Neural cell (in vitro differentiated cells): Measurements from ENCODE around the gene SYP. TPM values are rescaled to one million over a fixed set of nuclear protein-coding genes. Genes with fewer than 3 reads are reported as not detected.

Experiments
- H2AFZ ChIP-seq: fragments of 200-600, 300-800 bp; sonication (generic), shearing (Covaris generic); 2 replicates; pipeline ENCODE4 v1.6.0; 2014; ENCODE audit warnings: low read depth, mild to moderate bottlenecking, antibody characterized with exemption, low read length, moderate library complexity
- H3F3A ChIP-seq: fragments of 200-600 bp; shearing (Covaris generic); 2 replicates; pipeline ENCODE4 v1.6.1; 2016; ENCODE audit warnings: mild to moderate bottlenecking, moderate library complexity, mixed read lengths, antibody characterized with exemption, low read length; ENCODE audit not compliant: insufficient read depth, poor library complexity, severe bottlenecking
- H3K27ac ChIP-seq: fragments of 200-600, 300-800 bp; sonication (generic), shearing (Covaris generic); 2 replicates; pipeline ENCODE4 v1.5.1; 2014; ENCODE audit warnings: mild to moderate bottlenecking, low read length, moderate library complexity
- H3K27me3 ChIP-seq: fragments of 300-800, 200-600 bp; sonication (generic), shearing (Covaris generic); 2 replicates; pipeline ENCODE4 v1.6.0; 2014; ENCODE audit warnings: mild to moderate bottlenecking, low read depth, low read length, moderate library complexity; ENCODE audit not compliant: insufficient read depth
- H3K36me3 ChIP-seq: fragments of 300-800, 200-600 bp; sonication (generic), shearing (Covaris generic); 2 replicates; pipeline ENCODE4 v1.5.1; 2014; ENCODE audit warnings: mild to moderate bottlenecking, antibody characterized with exemption, low read length, moderate library complexity; ENCODE audit not compliant: insufficient read depth
- H3K4me2 ChIP-seq: fragments of 300-800, 200-600 bp; sonication (generic), shearing (Covaris generic); 2 replicates; pipeline ENCODE4 v1.6.0; 2014; ENCODE audit warnings: mild to moderate bottlenecking, low read length
- H3K4me3 ChIP-seq: fragments of 300-800, 200-600 bp; sonication (generic), shearing (Covaris generic); 2 replicates; pipeline ENCODE4 v1.5.1; 2014; ENCODE audit warnings: mild to moderate bottlenecking, low read length, moderate library complexity
- H3K79me2 ChIP-seq: fragments of 200-600 bp; shearing (Covaris generic); replicated peaks from 2 replicates; pipeline ENCODE4 v1.6.0; 2014; ENCODE audit warnings: mild to moderate bottlenecking, low read length, moderate library complexity; ENCODE audit not compliant: insufficient read depth
- H3K9ac ChIP-seq: fragments of 300-800, 200-600 bp; sonication (generic), shearing (Covaris generic); 2 replicates; pipeline ENCODE4 v1.6.1; 2016; ENCODE audit warnings: mild to moderate bottlenecking, low read length, mixed read lengths
- H3K9me2 ChIP-seq: fragments of 200-600 bp; shearing (Covaris generic); 2 replicates; pipeline ENCODE4 v1.6.1; 2016; ENCODE audit warnings: mild to moderate bottlenecking, low read length, mixed read lengths; ENCODE audit not compliant: insufficient read depth
- H3K9me3 ChIP-seq: fragments of 200-600, 300-800 bp; sonication (generic), shearing (Covaris generic); 2 replicates; pipeline ENCODE4 v1.6.1; 2016; ENCODE audit warnings: mild to moderate bottlenecking, mixed run types, low read length, moderate library complexity, mixed read lengths
- H4K20me1 ChIP-seq: fragments of 200-600 bp; shearing (Covaris generic); 2 replicates; pipeline ENCODE4 v1.6.1; 2016; ENCODE audit warnings: mild to moderate bottlenecking, mixed run types; ENCODE audit not compliant: insufficient read depth
- CTCF ChIP-seq: fragments of 450-650 bp; IDR thresholded peaks from 2 replicates; pipeline ENCODE4 v1.5.1; 2014; ENCODE audit warnings: antibody characterized with exemption, mild to moderate bottlenecking, moderate library complexity; ENCODE audit not compliant: poor library complexity, severe bottlenecking
- EP300 ChIP-seq: fragments of 450-650 bp; conservative IDR thresholded peaks from 2 replicates; pipeline ENCODE4 v1.6.1; 2014; ENCODE audit warnings: antibody characterized with exemption, mild to moderate bottlenecking, moderate library complexity; ENCODE audit not compliant: poor library complexity, severe bottlenecking
- EZH2 ChIP-seq: fragments of 200-600, 300-800 bp; shearing (Covaris generic), sonication (generic); IDR thresholded peaks from 2 replicates; pipeline ENCODE4 v1.6.1; 2014; ENCODE audit warnings: antibody characterized with exemption, low read length, borderline replicate concordance, mild to moderate bottlenecking; ENCODE audit not compliant: insufficient read depth, poor library complexity, severe bottlenecking
- MXI1 ChIP-seq: fragments of 450-650 bp; conservative IDR thresholded peaks from 2 replicates; pipeline ENCODE4 v1.6.1; 2014; ENCODE audit warnings: antibody characterized with exemption, mild to moderate bottlenecking; ENCODE audit not compliant: poor library complexity, severe bottlenecking
- POLR2AphosphoS5 ChIP-seq: IDR thresholded peaks from 2 replicates; pipeline ENCODE4 v1.6.1; 2012
- RAD21 ChIP-seq: fragments of 450-650 bp; conservative IDR thresholded peaks from 2 replicates; pipeline ENCODE4 v1.6.1; 2014; ENCODE audit warnings: antibody characterized with exemption, mild to moderate bottlenecking, moderate library complexity
- REST ChIP-seq: IDR thresholded peaks from 2 replicates; pipeline ENCODE4 v1.6.1; 2012; ENCODE audit warnings: borderline replicate concordance
- SMC3 ChIP-seq: fragments of 450-650 bp; conservative IDR thresholded peaks from 2 replicates; pipeline ENCODE4 v1.6.1; 2014; ENCODE audit warnings: antibody characterized with exemption, mild to moderate bottlenecking, moderate library complexity; ENCODE audit not compliant: poor library complexity
- TAF1 ChIP-seq: IDR thresholded peaks from 2 replicates; pipeline ENCODE4 v1.6.1; 2012; ENCODE audit warnings: low read depth
- polyA plus RNA-seq: library from polyadenylated mRNA; depleted of rRNA; stranded (reverse); fragments of >200 nt; gene quantifications from 2 replicates; pipeline ENCODE4 v1.2.3, GENCODE V29; 2014

SYP gene
- polyA plus RNA-seq, 1 donor from 2014 or later: 240 TPM

GRCh38 chrX:49171752-49172279, 28.2 kb downstream of the SYP start, which contains the start of gene PLP2:
PLP2 (plus strand) TSS chrX:49171898; CDS start chrX:49172001, 103 bp downstream.
- H3K9me3 ChIP-seq: no peaks in the 10 kb centered on the region
- no peaks in the 10 kb centered on the region for H3K36me3 ChIP-seq
- H3K27me3 ChIP-seq: peaks cover 22% of the 10 kb centered on the region
- peak within 1 kb of the TSS; percentile 56 for H3K4me3 ChIP-seq
- no peak within 1 kb of the TSS for H3K9ac ChIP-seq
- TF ChIP-seq EP300: no peak
- no peak for TF ChIP-seq POLR2AphosphoS5
- TF ChIP-seq MXI1: no peak
- TF ChIP-seq EZH2: no peak
- no peak for TF ChIP-seq RAD21
- TF ChIP-seq SMC3: no peak
- TF ChIP-seq TAF1: no peak
- no peak for TF ChIP-seq CTCF
- no peak for TF ChIP-seq REST
- H4K20me1 ChIP-seq: no peaks in the 10 kb centered on the region
- H3K79me2 ChIP-seq: no peaks in the 10 kb centered on the region
- H3K4me2 ChIP-seq: no peak within 1 kb of the TSS
- H2AFZ ChIP-seq: no peak within 1 kb of the TSS
- no peak within 1 kb of the TSS for H3K27ac ChIP-seq
- no peaks in the 10 kb centered on the region for H3F3A ChIP-seq
- no peaks in the 10 kb centered on the region for H3K9me2 ChIP-seq

GRCh38 chrX:49167740-49168108, 32.3 kb downstream of the SYP start:
- Histone ChIP-seq H3K79me2 (no peaks in the 10 kb centered on the region), H3K9me3 (no peaks in the 10 kb centered on the region), H3K9me2 (no peaks in the 10 kb centered on the region), H3K4me2 (no peak overlapping the region), H3K36me3 (no peaks in the 10 kb centered on the region), H3K9ac (no peak overlapping the region), H2AFZ (no peak overlapping the region), H3K27ac (no peak overlapping the region), H3F3A (no peaks in the 10 kb centered on the region), H3K4me3 (no peak overlapping the region), H4K20me1 (no peaks in the 10 kb centered on the region), H3K27me3 (peaks cover 15% of the 10 kb centered on the region)
- TF ChIP-seq TAF1 (no peak), CTCF (no peak), RAD21 (no peak), POLR2AphosphoS5 (no peak), REST (no peak), MXI1 (no peak), EZH2 (no peak), SMC3 (no peak), EP300 (no peak)
